Measurements from ENCODE around the gene ICAM5. TPM values are rescaled to one million over a fixed set of nuclear protein-coding genes. Genes with fewer than 3 reads are reported as not detected.
A peak's percentile ranks its signal among the peaks of the same experiment; 100 is the strongest.

Gene ICAM5
- total and polyA plus RNA-seq, 9 of the 15 experiments (the other 6 are each of a cell fraction or from before 2014, with no cell fraction given), result 0.10 to 114 (median 13.7) TPM

- TF ChIP-seq FOXP4 (CRISPR knock-in tag; IDR thresholded peaks at IDR 0.05; ENCODE audit: borderline replicate concordance) (no peak), NCOA6 (IDR thresholded peaks at IDR 0.05) (peak; percentile 80), SAP30 (IDR thresholded peaks at IDR 0.05; ENCODE audit: borderline replicate concordance, insufficient read depth, low read depth, low read length, poor library complexity, severe bottlenecking) (peak; percentile 22), FOXO4 (CRISPR knock-in tag; IDR thresholded peaks at IDR 0.05) (no peak), FOXP1 (CRISPR knock-in tag; IDR thresholded peaks at IDR 0.05) (0 out of 2 replicates have a peak, but pooled peaks have one; percentile 57), HSF4 (CRISPR knock-in tag; IDR thresholded peaks at IDR 0.05; ENCODE audit: borderline replicate concordance) (no peak), CXXC5 (CRISPR knock-in tag; IDR thresholded peaks at IDR 0.05) (peak; percentile 43; the same call in 1 of the 2 replicates), NFE2 (IDR thresholded peaks at IDR 0.05; ENCODE audit: low read depth) (no peak), HMGN3 (IDR thresholded peaks at IDR 0.05; ENCODE audit: borderline replicate concordance, extremely low read depth, insufficient read length, low read depth, low read length) (peak; percentile 44), PRDM10 (IDR thresholded peaks at IDR 0.05; ENCODE audit: partially characterized antibody) (peak; percentile 97), GTF3C2 (IDR thresholded peaks at IDR 0.05; ENCODE audit: borderline replicate concordance, extremely low read depth, insufficient read length) (no peak), ZFX (CRISPR knock-in tag; IDR thresholded peaks at IDR 0.05) (peak; percentile 63)
Measured at GRCh38 chr19:10292789-10293636, 3.3 kb downstream of the ICAM5 start (continued).

Data from K562 (cell line).